T-cell (primary cell): Measurements from ENCODE around the gene ANK3. TPM values are rescaled to one million over a fixed set of nuclear protein-coding genes. Genes with fewer than 3 reads are reported as not detected.

ENCODE experiments used
- ATAC-seq, 4 experiments: fragments of 200-7000 bp in 3 of 4; fragments of 150-1000 bp in 1 of 4; cut with Tn5 transposase; replicated peaks in 1 of 4; 1 replicate in 3 of 4; 2 replicates in 1 of 4; pipeline ENCODE4 v1.10.0; 2021; ENCODE audit warnings: moderate library complexity in 3 of 4, mild to moderate bottlenecking in 2 of 4, moderate number of reproducible peaks in 1 of 4
- CTCF ChIA-PET, 2 donors: fragments of 300-600 bp; sonication (Branson Sonifier 250); formaldehyde crosslinking; loops; one replicate each; lab custom pipeline; 2022; ENCODE audit warnings: antibody characterized with exemption in 2 of 2; lab: Charles Lee
- POLR2A ChIA-PET, 2 donors: fragments of 300-600 bp; sonication (Branson Sonifier 250); formaldehyde crosslinking; loops; one replicate each; lab custom pipeline; 2022; ENCODE audit warnings: antibody characterized with exemption in 2 of 2; lab: Charles Lee
- DNase-seq, 35 experiments: peaks; one replicate each; pipeline versions ENCODE4 v3.0.0 to v3.0.0-alpha.2; 2013 to 2023
- H3K27ac ChIP-seq: one replicate; pipeline ENCODE4 v1.5.1; 2013; ENCODE audit warnings: low read length
- H3K27me3 ChIP-seq, 2 experiments: replicated peaks in 1 of 2; 1 replicate in 1 of 2; 2 replicates in 1 of 2; pipeline versions ENCODE4 v1.6.1 to v1.7.0; 2013; ENCODE audit warnings: low read length in 1 of 2, mixed read lengths in 1 of 2; ENCODE audit not compliant: control insufficient read depth in 2 of 2, insufficient read depth in 2 of 2; ENCODE audit errors: extremely low read depth in 1 of 2
- H3K36me3 ChIP-seq, 2 donors: 1 replicate in 1 of 2; 2 replicates in 1 of 2; pipeline versions ENCODE4 v1.6.1 to v1.7.0; 2013; ENCODE audit warnings: low read length in 1 of 2; ENCODE audit not compliant: control insufficient read depth in 2 of 2, insufficient read depth in 1 of 2; ENCODE audit errors: extremely low read depth in 1 of 2
- H3K4me1 ChIP-seq, 2 experiments: 1 replicate in 1 of 2; 2 replicates in 1 of 2; pipeline versions ENCODE4 v1.6.1 to v1.7.0; 2013; ENCODE audit warnings: low read length in 2 of 2, mixed read lengths in 1 of 2; ENCODE audit not compliant: insufficient read depth in 2 of 2, control insufficient read depth in 1 of 2; ENCODE audit errors: extremely low read depth in 1 of 2
- H3K4me3 ChIP-seq, 2 donors: 1 replicate in 1 of 2; 2 replicates in 1 of 2; pipeline versions ENCODE4 v1.5.1 to v1.7.0; 2013; ENCODE audit warnings: mild to moderate bottlenecking in 2 of 2, low read length in 1 of 2, moderate library complexity in 1 of 2; ENCODE audit not compliant: control insufficient read depth in 1 of 2; ENCODE audit errors: extremely low read depth in 1 of 2
- H3K9me3 ChIP-seq: 2 replicates; pipeline ENCODE4 v1.7.0; 2013
- H3K27ac Mint-ChIP-seq, 2 donors: one replicate each; pipeline ENCODE4 v1.8.0; 2020 to 2021; ENCODE audit warnings: mild to moderate bottlenecking in 2 of 2, mixed read lengths in 2 of 2
- H3K27me3 Mint-ChIP-seq, 2 donors: one replicate each; pipeline ENCODE4 v1.8.0; 2021 to 2022; ENCODE audit warnings: mixed read lengths in 2 of 2
- H3K36me3 Mint-ChIP-seq: one replicate; pipeline ENCODE4 v1.8.0; 2021; ENCODE audit warnings: mixed read lengths
- H3K4me1 Mint-ChIP-seq, 3 donors: one replicate each; pipeline ENCODE4 v1.8.0; 2020 to 2022; ENCODE audit warnings: mixed read lengths in 3 of 3, mild to moderate bottlenecking in 1 of 3
- H3K4me3 Mint-ChIP-seq, 3 donors: one replicate each; pipeline ENCODE4 v1.8.0; 2020 to 2022; ENCODE audit warnings: mild to moderate bottlenecking in 3 of 3, mixed read lengths in 3 of 3, moderate library complexity in 3 of 3
- H3K9me3 Mint-ChIP-seq, 3 donors: one replicate each; pipeline ENCODE4 v1.8.0; 2020 to 2022; ENCODE audit warnings: mixed read lengths in 3 of 3
- WGBS: methylation state at CpG from one replicate; pipeline ENCODE4 v1.1.5; 2013; ENCODE audit warnings: missing lambda C conversion rate; ENCODE audit not compliant: insufficient coverage; 5-methylcytosine and 5-hydroxymethylcytosine counted together
- total RNA-seq, 35 experiments: library from RNA in 6 of 35; stranded (reverse) in 6 of 35; fragments of 120-200 nt in 1 of 35; gene quantifications; one replicate each; pipeline versions ENCODE4 v1.2.1 to v1.2.4 and lab custom pipeline; 2013 to 2026

ANK3 gene
- total RNA-seq, 5 donors from 2014 or later (not counting 1 experiment from before 2014, with no cell fraction given): 43.0 to 74.8 (median 56.7) TPM

GRCh38 chr10:60309371-60309770 lies 80.3 kb downstream of the ANK3 start:
- H3K27me3 Mint-ChIP-seq: no peaks in the 10 kb centered on the region
- peaks cover 4% of the 10 kb centered on the region for H3K36me3 Mint-ChIP-seq
- H3K9me3 ChIP-seq: no peaks in the 10 kb centered on the region
- H3K9me3 Mint-ChIP-seq: no peaks in the 10 kb centered on the region
- H3K4me3 ChIP-seq: no peak overlapping the region
- no peaks in the 10 kb centered on the region for H3K4me1 ChIP-seq
- POLR2A ChIA-PET: no interaction called here
- H3K4me1 Mint-ChIP-seq: peaks cover 1 to 9% (median 2%) of the 10 kb centered on the region in 3 donors
- CTCF ChIA-PET: no interaction called here
- H3K4me3 Mint-ChIP-seq: no peak overlapping the region
- H3K27ac ChIP-seq: no peak overlapping the region
- H3K27ac Mint-ChIP-seq: no peak overlapping the region
- no peaks in the 10 kb centered on the region for H3K27me3 ChIP-seq
- no peaks in the 10 kb centered on the region for H3K36me3 ChIP-seq
- no peak for DNase-seq
- no peak for ATAC-seq

- no peak for ATAC-seq
- H3K27ac ChIP-seq: no peak overlapping the region
- WGBS: 71% methylated on average over 1 of the region's 5 CpGs
Observed at GRCh38 chr10:60305380-60305892, 84.2 kb downstream of the ANK3 start.

GRCh38 chr10:60304829-60305379 lies 84.8 kb downstream of the ANK3 start:
- DNase-seq (no peak), ATAC-seq (no peak)
- Histone ChIP-seq H3K36me3 (no peaks in the 10 kb centered on the region), H3K27me3 (no peaks in the 10 kb centered on the region), H3K4me3 (no peak overlapping the region), H3K9me3 (no peaks in the 10 kb centered on the region), H3K4me1 (no peaks in the 10 kb centered on the region), H3K27ac (no peak overlapping the region)
- CTCF ChIA-PET: no interaction called here
- POLR2A ChIA-PET: no interaction called here
- no peak overlapping the region for H3K27ac Mint-ChIP-seq
- no peaks in the 10 kb centered on the region for H3K9me3 Mint-ChIP-seq
- no peaks in the 10 kb centered on the region for H3K27me3 Mint-ChIP-seq
- WGBS: no CpG with 5 or more reads among the region's 2 CpGs
- H3K36me3 Mint-ChIP-seq: peaks cover 4% of the 10 kb centered on the region
- H3K4me1 Mint-ChIP-seq: peaks cover 0 to 7% (median under 1%) of the 10 kb centered on the region in 3 donors
- H3K4me3 Mint-ChIP-seq: no peak overlapping the region

More at GRCh38 chr10:60305380-60305892, 84.2 kb downstream of the ANK3 start:
- Mint-ChIP-seq H3K36me3 (peaks cover 4% of the 10 kb centered on the region), H3K4me3 (no peak overlapping the region), H3K9me3 (no peaks in the 10 kb centered on the region), H3K27me3 (no peaks in the 10 kb centered on the region), H3K27ac (no peak overlapping the region), H3K4me1 (peaks cover 0 to 7% (median 0%) of the 10 kb centered on the region in 3 donors)
- H3K4me3 ChIP-seq: no peak overlapping the region
- no peaks in the 10 kb centered on the region for H3K9me3 ChIP-seq
- no peak for DNase-seq
- ChIA-PET CTCF (no interaction called here), POLR2A (no interaction called here)
- no peaks in the 10 kb centered on the region for H3K36me3 ChIP-seq
- no peaks in the 10 kb centered on the region for H3K4me1 ChIP-seq
- H3K27me3 ChIP-seq: no peaks in the 10 kb centered on the region

GRCh38 chr10:60303778-60304177 lies 85.9 kb downstream of the ANK3 start:
- H3K9me3 Mint-ChIP-seq: no peaks in the 10 kb centered on the region
- POLR2A ChIA-PET: no interaction called here

GRCh38 chr10:60299961-60300883 lies 89.5 kb downstream of the ANK3 start:
- Histone ChIP-seq H3K36me3 (no peaks in the 10 kb centered on the region), H3K27me3 (no peaks in the 10 kb centered on the region), H3K4me1 (no peaks in the 10 kb centered on the region), H3K27ac (no peak overlapping the region), H3K4me3 (no peak overlapping the region), H3K9me3 (no peaks in the 10 kb centered on the region)
- DNase-seq (no peak), ATAC-seq (no peak)
- ChIA-PET POLR2A (no interaction called here), CTCF (interaction anchor here in 1 of 2 donors (0.6 kb wide), 1 partner anchor 10 kb away, joined by 5 read pairs; no protein-coding TSS in a partner anchor)
- no peaks in the 10 kb centered on the region for H3K27me3 Mint-ChIP-seq
- H3K9me3 Mint-ChIP-seq: no peaks in the 10 kb centered on the region
- no peak overlapping the region for H3K27ac Mint-ChIP-seq
- peaks cover 0 to 4% (median 1%) of the 10 kb centered on the region in 3 donors for H3K4me1 Mint-ChIP-seq
- no peaks in the 10 kb centered on the region for H3K36me3 Mint-ChIP-seq
- 100% methylated on average over 4 of the region's 11 CpGs for WGBS
- H3K4me3 Mint-ChIP-seq: no peak overlapping the region

More at GRCh38 chr10:60303778-60304177, 85.9 kb downstream of the ANK3 start:
- DNase-seq (no peak), ATAC-seq (no peak)
- Mint-ChIP-seq H3K27me3 (no peaks in the 10 kb centered on the region), H3K4me1 (peaks cover 0 to 6% (median 1%) of the 10 kb centered on the region in 3 donors), H3K4me3 (no peak overlapping the region), H3K27ac (no peak overlapping the region), H3K36me3 (peaks cover 4% of the 10 kb centered on the region)
- no peaks in the 10 kb centered on the region for H3K27me3 ChIP-seq
- H3K27ac ChIP-seq: no peak overlapping the region
- CTCF ChIA-PET: no interaction called here
- no peaks in the 10 kb centered on the region for H3K36me3 ChIP-seq
- H3K9me3 ChIP-seq: no peaks in the 10 kb centered on the region
- no peaks in the 10 kb centered on the region for H3K4me1 ChIP-seq
- WGBS: 100% methylated on average over 1 of the region's 1 CpG
- no peak overlapping the region for H3K4me3 ChIP-seq

GRCh38 chr10:60299390-60299778 lies 90.3 kb downstream of the ANK3 start:
- no peaks in the 10 kb centered on the region for H3K4me1 ChIP-seq
- H3K9me3 Mint-ChIP-seq: no peaks in the 10 kb centered on the region
- no peak overlapping the region for H3K27ac ChIP-seq
- no peaks in the 10 kb centered on the region for H3K27me3 ChIP-seq
- H3K36me3 Mint-ChIP-seq: no peaks in the 10 kb centered on the region
- H3K4me1 Mint-ChIP-seq: peaks cover 0 to 1% (median under 1%) of the 10 kb centered on the region in 3 donors
- ChIA-PET CTCF (no interaction called here), POLR2A (no interaction called here)
- no peak overlapping the region for H3K27ac Mint-ChIP-seq
- ATAC-seq: no peak
- H3K36me3 ChIP-seq: no peaks in the 10 kb centered on the region
- H3K4me3 ChIP-seq: no peak overlapping the region
- no peak overlapping the region for H3K4me3 Mint-ChIP-seq
- H3K27me3 Mint-ChIP-seq: no peaks in the 10 kb centered on the region
- no peaks in the 10 kb centered on the region for H3K9me3 ChIP-seq
- WGBS: no CpG with 5 or more reads among the region's 1 CpG
- no peak for DNase-seq
